Measurements from ENCODE around the gene CCL28. TPM values are rescaled to one million over a fixed set of nuclear protein-coding genes. Genes with fewer than 3 reads are reported as not detected.

The CCL28 gene
- total RNA-seq, 1 experiment from 2014 or later: not detected

DNA sequence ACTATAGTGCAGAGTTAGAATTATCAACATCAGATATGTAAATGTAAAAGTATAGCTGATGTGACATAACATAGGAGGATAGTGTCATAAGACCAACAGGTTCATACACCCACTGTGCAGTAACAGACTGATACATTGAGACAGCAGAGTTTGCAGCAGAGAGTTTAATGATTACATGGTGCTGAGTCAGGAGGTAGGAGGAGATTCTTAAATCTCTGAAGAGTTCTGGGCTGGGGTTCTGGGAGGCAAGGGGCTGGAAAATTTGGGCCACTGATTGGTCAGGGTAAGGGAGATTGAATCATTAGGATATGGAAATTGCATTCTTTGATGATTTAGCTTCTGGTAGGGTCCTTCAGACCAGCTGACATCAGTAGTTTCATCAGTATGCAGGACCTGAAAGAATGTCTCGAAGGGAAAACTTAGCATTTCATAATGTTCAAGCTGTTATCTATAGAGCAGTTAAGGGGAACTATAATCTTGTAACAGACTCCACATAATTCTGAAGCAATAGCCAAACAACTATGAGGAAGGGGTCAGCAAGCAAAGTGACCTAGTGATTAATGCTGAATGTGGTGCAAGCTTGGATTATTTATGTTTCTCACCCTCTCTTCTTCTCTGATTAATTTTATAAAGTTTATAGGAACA lies 35.6 kb downstream of the CCL28 start:
- Histone ChIP-seq H3K27me3 (ENCODE audit: insufficient read depth, low read length) (no peaks in the 10 kb centered on the region), H3K14ac (ENCODE audit: insufficient read depth, low read length) (no peak overlapping the region), H2BK15ac (ENCODE audit: low read depth, low read length) (no peak overlapping the region), H2BK5ac (ENCODE audit: insufficient read length, low read length) (no peak overlapping the region), H4K20me1 (ENCODE audit: control insufficient read depth, insufficient read depth, insufficient read length) (no peaks in the 10 kb centered on the region), H3K4me2 (ENCODE audit: insufficient read depth, insufficient read length, low read length) (no peak overlapping the region), H3K9ac (ENCODE audit: extremely low read depth, insufficient read length, low read length) (no peak overlapping the region), H3K4me1 (ENCODE audit: insufficient read depth, low read length) (no peaks in the 10 kb centered on the region), H2BK12ac (ENCODE audit: insufficient read length, low read depth, low read length) (no peak overlapping the region), H3K4ac (ENCODE audit: low read depth, low read length) (no peak overlapping the region), H3K79me2 (ENCODE audit: insufficient read depth, low read length) (no peaks in the 10 kb centered on the region), H2AFZ (ENCODE audit: low read length) (no peak overlapping the region), H3T11ph (ENCODE audit: low read length) (no peak overlapping the region), H3K9me3 (ENCODE audit: control insufficient read depth, low read depth, low read length) (no peaks in the 10 kb centered on the region), H3K56ac (ENCODE audit: insufficient read length, low read depth, low read length) (no peak overlapping the region), H4K8ac (replicated peaks; ENCODE audit: insufficient read length, low read depth, low read length) (no peak overlapping the region), H3K23me2 (ENCODE audit: insufficient read length, low read depth, low read length, poor library complexity, severe bottlenecking) (no peaks in the 10 kb centered on the region), H3K18ac (ENCODE audit: insufficient read length, low read depth, low read length) (no peak overlapping the region), H3K23ac (ENCODE audit: insufficient read length, low read depth, low read length) (no peak overlapping the region), H2AK5ac (ENCODE audit: insufficient read length, low read length) (no peak overlapping the region), H3K79me1 (ENCODE audit: insufficient read depth, low read depth, low read length, poor library complexity, severe bottlenecking) (no peaks in the 10 kb centered on the region), H3K27ac (ENCODE audit: insufficient read length, low read depth, low read length) (no peak overlapping the region), H2BK120ac (ENCODE audit: low read depth, low read length, poor library complexity, severe bottlenecking) (no peak overlapping the region), H4K91ac (ENCODE audit: insufficient read length, low read depth, low read length) (no peak overlapping the region), H2BK20ac (ENCODE audit: low read depth, low read length, poor library complexity, severe bottlenecking) (no peak overlapping the region), H4K5ac (ENCODE audit: insufficient read length, low read depth, low read length) (no peak overlapping the region)
- Mint-ChIP-seq H3K9me3 (peaks cover 0 to 2% of the 10 kb centered on the region in 2 experiments; a peak in 3 of 5 replicates), H3K36me3 (ENCODE audit: insufficient read depth in 1 of 3, low read depth in 3 of 3) (no peaks in the 10 kb centered on the region), H3K27me3 (ENCODE audit: low read depth) (no peaks in the 10 kb centered on the region; the same call in 1 of the 2 replicates), H3K4me3 (no peak overlapping the region), H3K4me1 (no peaks in the 10 kb centered on the region), H3K27ac (no peak overlapping the region)
- WGBS (ENCODE audit: extremely low coverage, insufficient read length, low lambda C conversion rate): no CpG with 5 or more reads among the region's 1 CpG
- TF ChIP-seq CTCF (conservative IDR thresholded peaks at IDR 0.05): no peak
- no peak for DNase-seq

Measured in H9 (cell line).